GM18519 (cell line): ENCODE data around the gene PRIMA1.

Experiments
- ATAC-seq: cut with Tn5 transposase; IDR thresholded peaks from one replicate; pipeline ENCODE4 v1.9.1; 2021; ENCODE audit warnings: mild to moderate bottlenecking, moderate library complexity; ENCODE audit not compliant: unreplicated experiment, low FRiP score

PRIMA1 gene

DNA sequence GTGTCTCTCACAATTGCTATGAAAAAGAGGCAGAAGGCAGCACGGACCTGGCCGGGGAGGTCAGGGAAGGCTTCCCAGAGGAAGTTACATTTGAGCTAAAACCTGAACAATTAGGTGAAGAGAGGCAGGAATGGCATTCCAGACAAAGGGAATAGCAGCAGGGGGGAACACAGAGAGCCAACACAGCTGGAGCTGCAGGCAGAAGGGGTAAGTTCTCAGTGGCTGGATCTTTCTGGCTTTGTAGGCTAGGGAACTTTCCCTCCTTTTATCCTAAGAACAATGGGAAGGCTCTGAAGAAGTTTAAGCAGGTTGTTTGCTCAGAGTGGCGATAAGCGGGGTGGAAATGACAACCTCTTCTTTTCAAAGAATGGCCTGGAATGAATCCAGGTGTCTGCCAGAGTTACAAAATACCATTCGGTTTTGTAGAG is 100.0 kb downstream of the PRIMA1 start:
- ATAC-seq: no peak

DNA sequence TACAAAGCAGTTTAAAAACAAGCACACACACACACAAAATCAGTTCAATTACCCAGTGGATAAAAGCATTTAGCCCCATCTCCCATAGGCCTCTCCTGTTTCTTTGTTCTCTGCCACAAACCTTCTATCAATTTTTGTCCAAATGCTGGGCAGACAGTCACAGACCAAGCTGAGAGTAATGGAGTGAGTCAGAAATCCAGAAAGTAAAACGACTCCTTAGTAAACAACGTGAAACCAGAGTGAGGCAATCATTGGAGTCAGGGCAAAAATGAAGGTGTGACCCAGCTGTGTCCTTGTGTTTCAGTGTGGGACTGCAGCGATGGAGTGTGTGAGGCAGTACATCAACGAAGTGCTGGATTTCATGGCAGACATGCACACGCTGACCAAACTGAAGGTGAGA is 102.0 kb downstream of the PRIMA1 start:
- ATAC-seq: no peak

DNA sequence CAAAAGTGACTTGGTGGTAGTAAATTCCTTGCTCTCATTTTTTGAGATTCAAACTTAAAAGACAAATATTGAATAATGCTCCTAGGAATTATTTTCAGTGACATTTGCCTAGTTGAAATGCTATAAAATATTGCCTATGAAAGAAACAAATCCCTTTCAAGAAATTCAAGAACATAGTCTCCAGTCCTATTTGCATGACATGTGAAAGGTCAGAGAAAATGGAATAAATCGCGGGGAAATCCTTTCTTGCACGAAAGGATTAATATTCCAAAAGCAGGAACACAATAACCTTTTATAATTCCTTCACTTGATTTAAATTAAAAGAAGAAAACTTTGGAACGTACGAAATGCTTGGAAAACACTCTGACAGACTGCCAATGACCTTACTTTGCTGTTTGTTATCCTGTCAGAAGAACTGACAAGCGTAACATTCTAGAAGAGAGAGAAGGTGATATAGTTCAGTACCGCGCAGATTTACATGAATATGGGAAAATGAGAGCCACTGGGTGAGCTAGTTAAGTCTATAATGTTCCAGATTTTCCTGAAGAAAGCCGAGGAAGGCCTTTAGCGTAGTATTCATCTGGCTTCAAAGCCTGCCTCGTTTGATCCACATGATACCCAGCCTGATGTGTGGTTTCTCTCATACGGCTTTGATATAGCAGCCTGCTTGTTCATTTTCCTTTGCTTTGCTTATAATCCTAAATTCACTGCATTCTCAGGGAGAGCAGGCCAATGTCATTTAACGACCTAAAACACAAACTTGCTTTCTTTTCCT is 103.0 kb downstream of the PRIMA1 start:
- ATAC-seq: no peak

DNA sequence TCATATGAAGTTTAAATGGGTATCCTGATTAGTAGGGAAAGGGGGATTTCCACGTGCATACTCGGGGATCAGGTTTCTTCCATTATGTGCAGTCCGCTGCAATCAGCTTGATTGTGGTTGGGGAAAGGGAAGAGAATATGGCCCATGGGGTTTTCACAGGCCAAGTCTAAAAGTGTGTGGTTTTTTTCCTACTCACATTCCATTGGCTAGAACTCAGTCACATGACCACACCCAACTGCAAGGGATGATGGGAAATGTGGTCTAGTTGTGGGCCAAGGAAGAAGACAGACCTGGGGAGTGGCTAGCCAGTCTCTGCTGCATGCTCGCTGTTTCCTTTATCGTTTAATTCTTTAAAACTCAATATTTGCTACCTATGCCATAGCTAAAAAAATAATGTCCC is 105.1 kb downstream of the PRIMA1 start:
- ATAC-seq: no peak

DNA sequence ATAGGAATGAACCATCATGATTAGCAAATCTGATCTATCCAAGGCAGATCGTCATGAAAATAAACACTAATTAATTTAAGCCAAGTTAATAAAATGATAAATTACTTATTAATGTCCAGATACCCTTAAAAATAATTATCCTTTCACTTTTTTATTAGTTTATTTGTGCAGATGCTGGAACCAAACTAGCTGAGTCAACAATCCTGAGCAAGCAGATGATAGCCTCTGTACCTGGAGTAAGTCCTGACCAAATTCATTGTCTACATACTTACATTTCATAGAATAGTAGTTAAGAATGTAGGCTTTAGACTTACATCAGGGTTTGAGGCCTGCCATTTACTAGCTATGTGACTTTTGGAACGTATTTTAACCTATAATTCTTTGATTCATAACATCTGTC is 105.8 kb downstream of the PRIMA1 start:
- ATAC-seq: no peak

DNA sequence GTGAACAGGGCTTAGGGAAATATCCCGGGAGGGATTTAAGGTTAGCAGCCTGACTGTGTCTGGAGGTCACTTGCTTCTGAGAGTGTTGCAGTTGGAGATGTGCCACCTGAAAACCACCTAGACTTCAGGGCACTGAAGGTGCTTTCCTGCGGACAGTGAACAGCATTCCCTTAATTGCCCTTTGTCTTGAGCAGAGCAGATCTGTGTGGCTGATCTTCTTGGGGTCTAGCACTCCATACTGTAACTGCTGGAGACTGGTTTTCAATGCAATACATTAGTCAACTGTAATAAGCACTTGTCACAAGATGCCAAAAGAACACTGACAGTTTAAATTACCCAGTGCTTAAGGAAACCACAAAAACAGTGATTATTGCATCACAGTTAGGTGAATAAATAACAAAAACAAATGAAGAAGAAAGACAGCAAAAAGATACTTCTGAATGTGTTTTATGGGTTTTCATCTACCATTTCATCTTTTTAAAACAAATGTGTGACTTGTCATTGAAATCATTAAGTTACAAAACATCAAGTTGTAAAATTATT is 111.8 kb downstream of the PRIMA1 start:
- no peak for ATAC-seq

DNA sequence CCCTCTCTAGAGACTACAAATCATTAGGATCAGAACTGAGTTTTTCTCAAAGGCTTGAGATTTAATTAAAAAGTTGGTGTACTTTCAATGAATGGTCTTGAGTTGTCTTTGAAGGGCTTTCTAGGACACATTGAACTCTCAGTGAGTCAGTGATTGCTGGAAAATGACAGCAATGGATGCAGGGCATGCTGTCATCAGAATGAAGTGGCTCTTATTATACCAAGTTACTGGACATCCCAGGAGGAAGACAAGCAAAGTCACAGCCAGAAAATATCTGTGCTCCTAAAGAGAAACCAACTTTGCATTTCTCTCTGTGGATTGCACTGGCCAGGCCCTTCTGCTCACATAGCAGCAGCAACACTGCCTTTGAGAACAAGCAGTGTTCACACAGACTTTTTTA is 112.6 kb downstream of the PRIMA1 start:
- ATAC-seq: no peak

DNA sequence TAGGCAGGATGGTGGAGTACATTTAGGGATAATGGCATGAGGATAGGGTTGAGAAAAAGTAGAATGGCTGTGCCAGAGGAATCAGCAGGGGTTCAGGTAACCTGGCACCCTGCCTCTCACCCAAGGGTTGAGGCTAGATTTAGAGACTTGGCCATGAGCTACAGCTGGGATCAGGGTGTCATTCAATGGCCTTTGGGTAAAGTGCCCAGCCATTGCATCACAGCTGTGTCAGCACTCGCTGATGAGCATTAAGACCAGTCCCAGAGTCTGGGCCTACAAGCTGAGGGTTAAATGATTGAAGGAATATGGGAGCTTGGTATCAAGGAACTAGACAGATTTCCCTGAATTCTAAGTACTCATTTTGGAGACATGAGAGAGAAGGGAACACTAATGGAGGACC is 113.9 kb downstream of the PRIMA1 start:
- no peak for ATAC-seq

DNA sequence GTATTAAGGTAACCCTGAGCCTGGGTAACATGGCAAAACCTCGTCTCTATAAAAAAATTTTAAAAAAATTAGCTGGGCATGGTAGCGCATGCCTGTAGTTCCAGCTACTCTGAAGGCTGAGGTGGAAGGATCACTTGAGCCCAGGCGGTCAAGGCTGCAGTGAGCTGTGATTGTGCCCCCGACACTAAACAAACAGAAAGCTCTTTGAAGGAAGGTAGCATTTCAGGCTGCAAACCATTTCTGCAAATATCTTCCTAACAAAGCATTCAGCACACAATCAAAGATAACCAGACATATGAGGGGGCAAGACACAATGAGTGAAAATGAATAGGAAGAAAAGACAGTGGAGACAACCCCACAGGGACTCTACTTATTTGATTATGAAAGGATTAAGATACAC is 118.7 kb downstream of the PRIMA1 start:
- no peak for ATAC-seq
